HL-60 (cell line): ENCODE measurements around the gene ADAMTS17.

ENCODE experiments used
- DNase-seq, 2 experiments: peaks; one replicate each; pipeline ENCODE4 v3.0.0-alpha.2; 2010 to 2020; ENCODE audit warnings: low read depth in 1 of 2, low spot score in 1 of 2
- H3K27ac ChIP-seq: fragments of 250-450 bp; sonication (Bioruptor Pico); replicated peaks from 2 replicates; pipeline ENCODE4 v1.5.1; 2020; ENCODE audit warnings: mild to moderate bottlenecking, moderate library complexity
- H3K27me3 ChIP-seq: fragments of 250-450 bp; sonication (Bioruptor Pico); 2 replicates; pipeline ENCODE4 v1.5.1; 2021; ENCODE audit warnings: mild to moderate bottlenecking, moderate library complexity; ENCODE audit not compliant: insufficient read depth, poor library complexity, severe bottlenecking
- H3K4me3 ChIP-seq: replicated peaks from 2 replicates; pipeline ENCODE4 v1.5.1; 2011; ENCODE audit warnings: mild to moderate bottlenecking, control low read depth, low read length; ENCODE audit not compliant: insufficient read depth
- CTCF ChIP-seq: IDR thresholded peaks from one replicate; pipeline ENCODE4 v1.5.1; 2011; ENCODE audit warnings: low read length, control low read depth, inconsistent platforms; ENCODE audit not compliant: insufficient read depth
- GABPA ChIP-seq: IDR thresholded peaks from 2 replicates; pipeline ENCODE4 v1.6.1; 2012; ENCODE audit warnings: low read depth
- POLR2AphosphoS5 ChIP-seq: IDR thresholded peaks from 2 replicates; pipeline ENCODE4 v1.6.1; 2012; ENCODE audit warnings: low read depth
- REST ChIP-seq: IDR thresholded peaks from 2 replicates; pipeline ENCODE4 v1.6.1; 2012; ENCODE audit warnings: low read depth; ENCODE audit not compliant: insufficient replicate concordance
- SPI1 ChIP-seq: IDR thresholded peaks from 2 replicates; pipeline ENCODE4 v1.6.1; 2012; ENCODE audit warnings: low read depth, mild to moderate bottlenecking, borderline replicate concordance

Gene ADAMTS17

GRCh38 chr15:100111125-100112060 lies 230.4 kb downstream of the ADAMTS17 start:
- no peaks in the 10 kb centered on the region for H3K27me3 ChIP-seq
- no peak for TF ChIP-seq REST
- TF ChIP-seq POLR2AphosphoS5 = peak; percentile 49
- TF ChIP-seq SPI1 = peak; percentile 52; the same call in 1 of the 2 replicates
- no peak for TF ChIP-seq CTCF
- 0 out of 2 replicates have a peak, but pooled peaks have one; percentile 22 for TF ChIP-seq GABPA
- H3K27ac ChIP-seq = peak overlapping the region; percentile 74
- DNase-seq = peak; percentile 84 to 85
- H3K4me3 ChIP-seq = no peak overlapping the region

- Histone ChIP-seq H3K27ac (no peak overlapping the region), H3K4me3 (no peak overlapping the region), H3K27me3 (no peaks in the 10 kb centered on the region)
- DNase-seq = no peak
- TF ChIP-seq REST (no peak), SPI1 (no peak), CTCF (no peak), POLR2AphosphoS5 (no peak), GABPA (no peak)
Measured at GRCh38 chr15:100109486-100110035, 232.2 kb downstream of the ADAMTS17 start.

- no peak overlapping the region for H3K27ac ChIP-seq
- no peak for DNase-seq
- TF ChIP-seq POLR2AphosphoS5 (no peak), SPI1 (no peak), CTCF (no peak), REST (no peak), GABPA (no peak)
- no peaks in the 10 kb centered on the region for H3K27me3 ChIP-seq
- H3K4me3 ChIP-seq = no peak overlapping the region
Measured at GRCh38 chr15:100108846-100109245, 232.9 kb downstream of the ADAMTS17 start.
